Cerebellar cortex (tissue), 1 donor: Measurements from ENCODE around the gene SERPINC1.
A peak's percentile ranks its signal among the peaks of the same experiment; 100 is the strongest.
"Not testable (repeated sequence)": the region's sequence is repeated elsewhere in the genome, so short reads cannot be mapped to it uniquely, and the experiment has no call there.

Source experiments
- DNase-seq: peaks from one replicate; pipeline ENCODE4 v3.0.0-alpha.2; 2015; ENCODE audit warnings: low spot score

SERPINC1 gene

GRCh38 chr1:173917149-173917548, at the start of gene SERPINC1:
Gene SERPINC1 (minus strand): TSS chr1:173917327. CDS start chr1:173917259, 68 bp downstream.
- DNase-seq: no peak

- DNase-seq: not testable (repeated sequence)
These were observed 48.8 kb upstream of the SERPINC1 start for GRCh38 chr1:173965896-173966295.

GRCh38 chr1:173963477-173963876, 46.4 kb upstream of the SERPINC1 start:
- no peak for DNase-seq

- no peak for DNase-seq
These were observed 43.5 kb upstream of the SERPINC1 start for GRCh38 chr1:173960625-173961024.

- no peak for DNase-seq
These were observed 37.1 kb upstream of the SERPINC1 start for GRCh38 chr1:173954179-173954578.

- no peak for DNase-seq
These were observed 31.5 kb upstream of the SERPINC1 start for GRCh38 chr1:173948594-173948993.

- DNase-seq: no peak
These were observed 29.3 kb upstream of the SERPINC1 start for GRCh38 chr1:173946380-173946921.

- no peak for DNase-seq
These were observed 19.9 kb upstream of the SERPINC1 start for GRCh38 chr1:173937062-173937461.

GRCh38 chr1:173934440-173934839, 17.3 kb upstream of the SERPINC1 start:
- DNase-seq: no peak

- not testable (repeated sequence) for DNase-seq
These were observed 13.4 kb upstream of the SERPINC1 start for GRCh38 chr1:173930541-173930940.

- DNase-seq: no peak
These were observed 8.4 kb upstream of the SERPINC1 start for GRCh38 chr1:173925306-173926242.

GRCh38 chr1:173920861-173921260, 3.7 kb upstream of the SERPINC1 start:
- no peak for DNase-seq

GRCh38 chr1:173917635-173918493, 737 bp upstream of the SERPINC1 start:
- no peak for DNase-seq

GRCh38 chr1:173916667-173917066, 460 bp downstream of the SERPINC1 start:
- no peak for DNase-seq

GRCh38 chr1:173915596-173915995, 1.5 kb downstream of the SERPINC1 start:
- no peak for DNase-seq

- DNase-seq: peak; percentile 17
These were observed 2.7 kb downstream of the SERPINC1 start for GRCh38 chr1:173914366-173914871.

GRCh38 chr1:173913111-173913510, 4.0 kb downstream of the SERPINC1 start:
- no peak for DNase-seq

GRCh38 chr1:173903827-173904531, 13.1 kb downstream of the SERPINC1 start:
- no peak for DNase-seq

GRCh38 chr1:173900992-173901391, 16.1 kb downstream of the SERPINC1 start:
- no peak for DNase-seq

- DNase-seq: no peak
These were observed 16.7 kb downstream of the SERPINC1 start for GRCh38 chr1:173900427-173900826.

- no peak for DNase-seq
These were observed 22.9 kb downstream of the SERPINC1 start for GRCh38 chr1:173894189-173894588.

GRCh38 chr1:173893611-173894010, 23.5 kb downstream of the SERPINC1 start:
- DNase-seq: no peak
